HFF-Myc (cell line): ENCODE data around the gene TMEM170B.

Experiments used
- DNase-seq: peaks from one replicate; pipeline ENCODE4 v3.0.0-alpha.2; 2011; ENCODE audit warnings: low read depth; ENCODE audit errors: extremely low read depth
- H3K4me3 ChIP-seq: replicated peaks from 2 replicates; pipeline ENCODE4 v1.5.1; 2011; ENCODE audit warnings: low read depth, mild to moderate bottlenecking, control low read depth, low read length
- TF ChIP-seq, protein P1 (sequence below): IDR thresholded peaks from 2 replicates; pipeline ENCODE4 v1.5.1; 2012; ENCODE audit warnings: mild to moderate bottlenecking, low read depth, low read length, control low read depth; ENCODE audit errors: missing control alignments

TMEM170B gene

DNA sequence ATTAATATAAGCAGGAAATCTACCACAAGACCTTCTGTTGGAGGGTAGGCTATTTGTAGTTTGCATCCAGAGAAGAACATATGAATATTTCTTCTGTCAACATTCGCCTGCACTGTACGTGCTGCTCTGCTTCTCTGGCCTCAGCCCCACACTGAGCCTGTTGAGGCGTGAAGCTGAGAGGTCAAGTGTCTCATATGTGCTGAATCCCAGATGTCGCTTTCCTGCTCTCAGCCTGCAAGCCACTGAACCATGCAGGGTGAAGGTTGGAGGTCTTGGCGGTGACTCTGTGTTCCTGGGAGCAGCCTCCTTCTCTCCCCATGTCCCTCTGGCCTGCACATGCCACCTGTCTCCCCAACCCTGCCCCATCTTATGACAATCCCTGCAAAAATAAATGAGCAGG lies 83.6 kb downstream of the TMEM170B start:
- H3K4me3 ChIP-seq, result no peak overlapping the region
- no peak for DNase-seq
- TF ChIP-seq, protein P1, sequence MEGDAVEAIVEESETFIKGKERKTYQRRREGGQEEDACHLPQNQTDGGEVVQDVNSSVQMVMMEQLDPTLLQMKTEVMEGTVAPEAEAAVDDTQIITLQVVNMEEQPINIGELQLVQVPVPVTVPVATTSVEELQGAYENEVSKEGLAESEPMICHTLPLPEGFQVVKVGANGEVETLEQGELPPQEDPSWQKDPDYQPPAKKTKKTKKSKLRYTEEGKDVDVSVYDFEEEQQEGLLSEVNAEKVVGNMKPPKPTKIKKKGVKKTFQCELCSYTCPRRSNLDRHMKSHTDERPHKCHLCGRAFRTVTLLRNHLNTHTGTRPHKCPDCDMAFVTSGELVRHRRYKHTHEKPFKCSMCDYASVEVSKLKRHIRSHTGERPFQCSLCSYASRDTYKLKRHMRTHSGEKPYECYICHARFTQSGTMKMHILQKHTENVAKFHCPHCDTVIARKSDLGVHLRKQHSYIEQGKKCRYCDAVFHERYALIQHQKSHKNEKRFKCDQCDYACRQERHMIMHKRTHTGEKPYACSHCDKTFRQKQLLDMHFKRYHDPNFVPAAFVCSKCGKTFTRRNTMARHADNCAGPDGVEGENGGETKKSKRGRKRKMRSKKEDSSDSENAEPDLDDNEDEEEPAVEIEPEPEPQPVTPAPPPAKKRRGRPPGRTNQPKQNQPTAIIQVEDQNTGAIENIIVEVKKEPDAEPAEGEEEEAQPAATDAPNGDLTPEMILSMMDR, result no peak

DNA sequence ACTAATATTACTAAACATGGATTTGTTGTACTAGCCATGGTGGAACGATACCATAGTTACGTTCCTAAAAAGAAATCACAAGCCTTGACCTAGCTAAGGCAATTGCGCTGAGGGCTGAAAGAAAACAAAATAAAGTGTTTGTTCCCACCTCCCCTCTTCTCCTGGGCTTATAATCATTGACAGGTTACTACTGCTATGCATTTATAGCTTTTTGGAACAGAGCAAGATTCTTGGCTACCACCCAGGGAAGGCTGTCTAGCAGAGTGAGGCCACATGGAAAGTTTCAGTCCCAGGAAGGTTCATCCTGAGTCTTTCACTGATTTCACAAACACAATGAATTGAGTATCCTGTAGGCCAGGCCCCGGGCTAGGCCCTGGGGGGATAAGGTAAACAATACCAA lies 84.6 kb downstream of the TMEM170B start:
- H3K4me3 ChIP-seq, result no peak overlapping the region
- TF ChIP-seq, protein P1, result no peak
- no peak for DNase-seq

DNA sequence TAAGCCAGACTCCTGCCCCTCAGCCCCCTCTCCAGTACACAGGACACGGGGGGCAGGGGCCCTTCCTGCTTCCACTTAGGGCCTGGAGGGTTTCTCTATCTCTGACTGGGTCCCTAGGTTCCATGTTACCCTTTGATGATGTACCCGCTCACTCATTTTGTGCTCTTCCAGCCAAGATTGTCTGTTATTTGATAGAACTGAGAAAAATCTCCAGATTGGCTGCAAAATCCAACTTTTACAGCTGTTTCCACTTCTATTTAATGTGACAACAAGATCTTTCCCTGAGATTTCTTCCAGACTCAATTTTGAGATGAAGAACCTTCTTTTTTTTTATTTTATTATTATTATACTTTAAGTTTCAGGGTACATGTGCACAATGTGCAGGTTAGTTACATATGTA lies 85.7 kb downstream of the TMEM170B start:
- TF ChIP-seq, protein P1, result no peak
- no peak overlapping the region for H3K4me3 ChIP-seq
- DNase-seq, result no peak

DNA sequence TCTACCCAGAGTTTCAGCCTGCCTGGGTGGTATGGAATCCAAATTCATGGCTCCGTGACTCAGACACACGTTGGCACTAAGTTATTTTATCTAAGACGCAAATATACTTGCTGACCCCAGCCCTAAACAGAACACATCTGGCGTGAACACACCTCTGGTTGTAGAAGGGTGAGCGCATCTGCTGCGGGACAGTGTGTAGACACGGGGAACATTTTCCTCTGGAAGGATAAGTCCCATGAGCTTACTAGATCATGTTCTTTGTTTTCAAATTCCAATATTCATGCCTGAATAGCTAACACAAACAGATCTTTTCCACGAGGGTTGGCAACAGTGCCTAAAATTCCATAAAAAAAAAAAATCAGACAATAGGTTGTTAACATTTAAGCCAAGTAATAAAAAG lies 87.8 kb downstream of the TMEM170B start:
- no peak overlapping the region for H3K4me3 ChIP-seq
- DNase-seq, result no peak
- TF ChIP-seq, protein P1, result no peak

DNA sequence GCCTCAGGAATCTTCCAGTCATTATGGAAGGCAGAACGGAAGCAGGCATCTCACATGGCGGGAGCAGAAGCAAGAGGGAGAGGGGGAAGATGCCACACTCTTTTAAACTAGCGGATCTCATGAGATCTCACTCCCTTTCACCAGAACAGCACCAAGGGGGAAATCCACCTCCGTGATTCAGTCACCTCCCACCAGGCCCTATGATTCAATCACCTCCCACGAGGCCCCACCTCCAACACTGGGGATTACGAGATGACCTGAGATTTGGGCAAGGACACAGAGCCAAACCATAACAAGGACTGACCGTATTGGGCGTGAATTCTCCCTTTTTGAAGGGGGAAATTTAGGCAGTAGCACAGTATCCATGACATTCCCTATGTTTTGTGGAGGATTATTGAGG lies 88.8 kb downstream of the TMEM170B start:
- DNase-seq, result no peak
- H3K4me3 ChIP-seq, result no peak overlapping the region
- TF ChIP-seq, protein P1, result no peak

DNA sequence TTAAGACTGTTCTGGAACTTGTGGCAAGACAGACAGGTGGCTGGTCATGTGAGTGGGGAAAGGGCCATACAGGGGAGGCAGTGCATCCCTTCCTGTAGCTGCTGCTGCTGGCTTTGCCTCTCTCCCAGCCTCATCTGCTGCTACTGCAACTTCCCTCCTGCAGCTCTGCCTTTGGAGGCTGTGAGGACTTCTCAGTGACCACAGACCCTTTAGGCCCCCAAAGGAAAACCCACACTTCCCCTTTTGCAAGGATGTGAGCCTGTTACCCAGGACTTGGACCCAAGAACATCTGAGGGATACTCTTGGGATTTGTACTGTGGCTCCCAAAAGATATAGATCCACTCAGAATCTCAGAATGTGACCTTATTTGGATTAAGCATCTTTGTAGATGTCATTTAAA lies 91.0 kb downstream of the TMEM170B start:
- TF ChIP-seq, protein P1, result no peak

DNA sequence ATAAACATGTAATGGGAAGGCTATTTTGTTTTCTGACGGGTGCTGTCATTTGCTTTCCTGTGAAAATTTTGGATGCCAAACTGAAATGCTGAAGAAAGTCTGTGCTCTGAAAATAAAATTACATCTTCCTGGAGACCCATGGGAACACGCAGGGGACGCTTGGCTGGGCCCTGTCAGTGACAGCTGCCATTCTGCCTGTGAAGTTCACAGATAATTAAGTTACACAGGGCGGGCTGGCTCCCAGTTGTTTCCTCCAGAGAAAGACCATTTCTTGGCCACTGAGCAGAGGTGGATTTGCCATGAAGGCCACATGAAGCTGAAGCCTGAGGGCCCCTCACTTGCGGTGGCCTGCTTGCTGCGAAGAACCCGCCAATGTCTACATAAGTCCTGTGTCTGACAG lies 93.5 kb downstream of the TMEM170B start:
- H3K4me3 ChIP-seq, result no peak overlapping the region
- DNase-seq, result no peak
- TF ChIP-seq, protein P1, result no peak

More for the DNA sequence above, 91.0 kb downstream of the TMEM170B start:
- no peak for DNase-seq
- no peak overlapping the region for H3K4me3 ChIP-seq
